NAMALWA (cell line): ENCODE measurements around the gene FBXL17.
"Not testable (repeated sequence)": the region's sequence is repeated elsewhere in the genome, so short reads cannot be mapped to it uniquely, and the experiment has no call there.

Source experiments
- DNase-seq: peaks from one replicate; pipeline ENCODE4 v3.0.0-alpha.2; 2015; ENCODE audit warnings: low spot score

Gene FBXL17

GRCh38 chr5:108381954-108382783 is at the start of gene FBXL17:
TSS of gene FBXL17 (minus strand) at chr5:108382098.
- DNase-seq = peak; percentile 95

- no peak for DNase-seq
Measured at GRCh38 chr5:108430931-108431608, 49.2 kb upstream of the FBXL17 start.

GRCh38 chr5:108421713-108422112 is 39.8 kb upstream of the FBXL17 start:
- DNase-seq = no peak

- no peak for DNase-seq
Measured at GRCh38 chr5:108420755-108421154, 38.9 kb upstream of the FBXL17 start.

GRCh38 chr5:108420158-108420557 is 38.3 kb upstream of the FBXL17 start:
- no peak for DNase-seq

GRCh38 chr5:108418197-108418596 is 36.3 kb upstream of the FBXL17 start:
- no peak for DNase-seq

GRCh38 chr5:108417166-108417670 is 35.3 kb upstream of the FBXL17 start:
- DNase-seq = no peak

GRCh38 chr5:108415726-108416125 is 33.8 kb upstream of the FBXL17 start:
- no peak for DNase-seq

- no peak for DNase-seq
Measured at GRCh38 chr5:108409786-108410185, 27.9 kb upstream of the FBXL17 start.

- DNase-seq = not testable (repeated sequence)
Measured at GRCh38 chr5:108405201-108405600, 23.3 kb upstream of the FBXL17 start.

- no peak for DNase-seq
Measured at GRCh38 chr5:108398964-108399363, 17.1 kb upstream of the FBXL17 start.

- DNase-seq = not testable (repeated sequence)
Measured at GRCh38 chr5:108396837-108397236, 14.9 kb upstream of the FBXL17 start.

GRCh38 chr5:108387758-108388157 is 5.9 kb upstream of the FBXL17 start:
- no peak for DNase-seq

- DNase-seq = no peak
Measured at GRCh38 chr5:108386345-108387061, 4.6 kb upstream of the FBXL17 start.

- no peak for DNase-seq
Measured at GRCh38 chr5:108384741-108385140, 2.8 kb upstream of the FBXL17 start.

GRCh38 chr5:108382784-108383330 is 959 bp upstream of the FBXL17 start:
- peak; percentile 71 for DNase-seq

- DNase-seq = peak; percentile 76
Measured at GRCh38 chr5:108381350-108381953, 446 bp downstream of the FBXL17 start.

- peak; percentile 57 for DNase-seq
Measured at GRCh38 chr5:108380531-108381349, 1.2 kb downstream of the FBXL17 start.

- peak; percentile 43 for DNase-seq
Measured at GRCh38 chr5:108379722-108380530, 2.0 kb downstream of the FBXL17 start.

- DNase-seq = no peak
Measured at GRCh38 chr5:108375768-108376167, 6.1 kb downstream of the FBXL17 start.
